ENCODE data around the gene NPLOC4. TPM values are rescaled to one million over a fixed set of nuclear protein-coding genes. Genes with fewer than 3 reads are reported as not detected.

Gene NPLOC4
- total and polyA plus RNA-seq, 2 of the 13 experiments (the other 11 are each of a cell fraction or from before 2014, with no cell fraction given), result 57.0 to 97.0 TPM

- TF ChIP-seq BCLAF1 (IDR thresholded peaks at IDR 0.05) (no peak), MIER2 (CRISPR knock-in tag; IDR thresholded peaks at IDR 0.05) (no peak), ZNF607 (CRISPR knock-in tag; IDR thresholded peaks at IDR 0.05; ENCODE audit: borderline replicate concordance) (peak; percentile 70), SMAD3 (CRISPR knock-in tag; IDR thresholded peaks at IDR 0.05) (peak; percentile 65; the same call in 1 of the 2 replicates), ZNF251 (CRISPR knock-in tag; IDR thresholded peaks at IDR 0.05) (0 out of 2 replicates have a peak, but pooled peaks have one; percentile 28), ZNF816 (CRISPR knock-in tag; IDR thresholded peaks at IDR 0.05; ENCODE audit: borderline replicate concordance) (0 out of 2 replicates have a peak, but pooled peaks have one; percentile 27), PITX1 (CRISPR knock-in tag; IDR thresholded peaks at IDR 0.05) (0 out of 2 replicates have a peak, but pooled peaks have one; percentile 11), ZNF552 (CRISPR knock-in tag; IDR thresholded peaks at IDR 0.05; ENCODE audit: borderline replicate concordance) (peak; percentile 70; the same call in 1 of the 2 replicates), PAWR (CRISPR knock-in tag; IDR thresholded peaks at IDR 0.05; ENCODE audit: borderline replicate concordance) (no peak), SUZ12 (IDR thresholded peaks at IDR 0.05; ENCODE audit: low read depth, low read length) (no peak), BATF2 (CRISPR knock-in tag; IDR thresholded peaks at IDR 0.05) (peak; percentile 78; the same call in 1 of the 2 replicates), FOXO4 (CRISPR knock-in tag; conservative IDR thresholded peaks at IDR 0.05) (no peak), ZEB1 (IDR thresholded peaks at IDR 0.05; ENCODE audit: insufficient replicate concordance, low read depth) (no peak), MTA1 (CRISPR knock-in tag; IDR thresholded peaks at IDR 0.05; ENCODE audit: borderline replicate concordance) (no peak; the same call in 1 of the 2 replicates), AKNA (CRISPR knock-in tag; IDR thresholded peaks at IDR 0.05; ENCODE audit: borderline replicate concordance) (no peak; the same call in 1 of the 2 replicates), ZNF17 (CRISPR knock-in tag; IDR thresholded peaks at IDR 0.05) (no peak), TBP (CRISPR knock-in tag; IDR thresholded peaks at IDR 0.05) (no peak)
Measured at GRCh38 chr17:81683584-81684441, 46.9 kb upstream of the NPLOC4 start, which contains the start of the genes ARL16 and HGS (continued).

Data from HepG2 (cell line).